A172 (cell line): ENCODE measurements around the gene LCP2. TPM values are rescaled to one million over a fixed set of nuclear protein-coding genes. Genes with fewer than 3 reads are reported as not detected.

ENCODE experiments used
- DNase-seq: peaks from one replicate; pipeline ENCODE4 v3.0.0-alpha.2; 2015; ENCODE audit warnings: low spot score
- total RNA-seq: library from RNA; depleted of rRNA; stranded (reverse); fragments of >200 nt; shearing (Covaris generic); gene quantifications from 2 replicates; pipeline ENCODE4 v1.2.3, GENCODE V29; 2014; rRNA removed

Gene LCP2
- total RNA-seq, 1 experiment from 2014 or later = not detected

- peak; percentile 84 for DNase-seq
Observed at GRCh38 chr5:170216257-170216864, 81.2 kb downstream of the LCP2 start.

GRCh38 chr5:170211575-170212334, 85.8 kb downstream of the LCP2 start:
- peak; percentile 58 for DNase-seq

DNA sequence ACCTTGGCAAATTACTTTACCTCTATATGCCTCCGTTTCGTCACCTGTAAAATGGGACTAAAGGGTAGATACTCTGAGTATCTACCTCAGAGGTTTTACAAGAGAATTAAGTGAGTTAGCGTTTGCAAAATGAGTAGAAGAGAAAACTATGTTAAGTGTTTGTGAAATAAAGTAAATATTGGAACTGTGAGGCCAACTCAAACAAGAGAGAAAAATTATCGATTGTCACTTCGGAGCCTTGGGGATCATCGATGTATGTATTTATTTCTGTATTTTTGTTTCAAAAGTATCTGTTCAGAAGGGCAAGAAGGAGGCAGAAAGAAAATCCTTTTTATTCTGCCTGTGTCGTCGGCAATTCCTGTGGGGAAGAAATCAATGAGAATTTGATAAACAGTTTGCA, 90.6 kb downstream of the LCP2 start:
- DNase-seq = no peak

DNA sequence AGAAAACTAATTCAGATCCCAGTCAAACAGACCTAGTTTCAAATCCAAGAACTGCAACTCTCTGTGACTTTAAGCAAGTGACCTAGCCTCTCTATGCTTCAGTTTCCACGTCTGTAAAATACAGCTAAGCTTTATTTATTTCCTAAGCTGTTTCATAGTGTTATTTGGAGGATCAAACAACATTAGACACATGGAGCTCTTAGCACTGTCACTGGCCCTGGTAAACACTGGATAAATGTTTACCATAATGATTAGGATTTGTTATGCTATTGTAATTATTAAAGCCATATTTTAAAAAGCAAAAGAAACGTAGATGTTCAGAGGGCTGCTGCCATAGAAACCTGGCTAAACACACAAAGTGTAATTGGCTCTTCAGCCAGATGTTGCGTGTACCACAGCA, 91.4 kb downstream of the LCP2 start:
- no peak for DNase-seq

- no peak for DNase-seq
Observed at GRCh38 chr5:170204202-170204601, 93.4 kb downstream of the LCP2 start.

DNA sequence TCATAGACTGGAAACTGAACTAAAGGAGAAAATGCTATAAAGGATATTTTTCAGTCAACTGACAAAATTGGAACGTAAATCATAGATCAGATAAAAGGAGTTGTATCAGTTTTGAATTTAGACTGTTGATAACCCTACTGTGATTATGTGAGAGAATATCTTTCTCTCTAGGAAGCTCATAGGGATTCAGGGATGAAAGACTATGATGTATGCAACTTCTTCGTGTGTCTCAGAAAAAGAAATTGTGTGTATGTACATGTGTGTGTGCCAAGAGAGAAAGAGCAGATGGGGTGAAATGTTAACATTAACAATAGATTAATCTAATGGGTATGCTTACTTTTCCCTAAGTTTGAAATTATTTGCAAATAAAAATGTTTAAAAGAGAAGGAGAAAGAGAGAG, 95.5 kb downstream of the LCP2 start:
- DNase-seq = no peak

GRCh38 chr5:170201311-170201710, 96.3 kb downstream of the LCP2 start:
- DNase-seq = no peak

DNA sequence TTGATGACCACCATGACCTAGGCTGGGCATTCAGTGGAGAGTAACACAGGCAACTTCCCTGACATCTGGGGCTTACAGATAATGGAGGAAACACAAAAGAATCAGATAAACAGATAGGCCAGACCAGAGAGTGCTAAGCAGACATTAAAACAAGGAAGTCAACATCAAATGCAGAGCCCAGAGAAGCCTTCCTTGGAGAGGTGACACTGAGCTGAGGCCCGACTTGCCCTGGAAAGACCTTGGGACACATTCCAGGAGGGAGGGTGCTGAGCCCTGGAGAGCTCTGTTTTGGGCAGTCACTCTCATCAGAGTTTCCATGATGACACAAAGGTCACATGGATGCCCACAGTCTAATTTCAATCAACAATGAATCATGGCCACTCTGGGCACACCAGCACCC, 96.7 kb downstream of the LCP2 start:
- peak; percentile 30 for DNase-seq

Other genes with a start within 250 kb of the LCP2 start
- 0.10 TPM in 1 of 2 replicates, not detected in the other for gene FOXI1, start 191.9 kb downstream of the LCP2 start, total RNA-seq
- not detected in 2 replicates for gene C5orf58, start 64.8 kb downstream of the LCP2 start, total RNA-seq
- not detected in 2 replicates for gene KCNMB1, start 91.6 kb upstream of the LCP2 start, total RNA-seq
- gene KCNIP1, start 206.2 kb upstream of the LCP2 start, total RNA-seq = 0.36 TPM in 1 of 2 replicates, not detected in the other